ENCODE measurements around the gene CISD3.

- TF ChIP-seq CTCF (IDR thresholded peaks at IDR 0.05 in 4 of 5, conservative IDR thresholded peaks at IDR 0.05 in 1 of 5) (no peak), POLR2A (IDR thresholded peaks at IDR 0.05) (no peak)
Observed at GRCh38 chr17:38719943-38720641, 10.0 kb upstream of the CISD3 start.

Data from gastrocnemius medialis (tissue), 4 donors.